Measurements from ENCODE around the gene FAM240A.

GRCh38 chr3:46659285-46659684 lies 47.0 kb downstream of the FAM240A start:
- TF ChIP-seq CTCF (IDR thresholded peaks at IDR 0.05) = no peak
- no peak for TF ChIP-seq EZH2 (IDR thresholded peaks at IDR 0.05; ENCODE audit: borderline replicate concordance, insufficient read depth, low read depth, low read length, poor library complexity, severe bottlenecking)

Measured in B cell (primary cell).